ENCODE measurements around the gene NOP10.

NOP10 gene

GRCh38 chr15:34331809-34332208 is 11.1 kb downstream of the NOP10 start:
- DNase-seq (ENCODE audit: low read depth) = no peak

GRCh38 chr15:34330279-34330678 is 12.7 kb downstream of the NOP10 start:
- no peak for DNase-seq (ENCODE audit: low read depth)

GRCh38 chr15:34329006-34329405 is 13.9 kb downstream of the NOP10 start:
- no peak for DNase-seq (ENCODE audit: low read depth)

GRCh38 chr15:34327906-34328305 is 15.0 kb downstream of the NOP10 start:
- no peak for DNase-seq (ENCODE audit: low read depth)

GRCh38 chr15:34325368-34325767 is 17.6 kb downstream of the NOP10 start:
- no peak for DNase-seq (ENCODE audit: low read depth)

- DNase-seq (ENCODE audit: low read depth) = no peak
Measured at GRCh38 chr15:34324933-34325332, 18.0 kb downstream of the NOP10 start.

GRCh38 chr15:34323217-34323616 is 19.7 kb downstream of the NOP10 start:
- no peak for DNase-seq (ENCODE audit: low read depth)

- DNase-seq (ENCODE audit: low read depth) = no peak
Measured at GRCh38 chr15:34318277-34319079, 24.5 kb downstream of the NOP10 start.

- DNase-seq (ENCODE audit: low read depth) = no peak
Measured at GRCh38 chr15:34314491-34315490, 28.1 kb downstream of the NOP10 start.

GRCh38 chr15:34311563-34311962 is 31.4 kb downstream of the NOP10 start:
- DNase-seq (ENCODE audit: low read depth) = no peak

GRCh38 chr15:34304613-34305012 is 38.3 kb downstream of the NOP10 start:
- no peak for DNase-seq (ENCODE audit: low read depth)

GRCh38 chr15:34301058-34301457 is 41.9 kb downstream of the NOP10 start:
- no peak for DNase-seq (ENCODE audit: low read depth)

- no peak for DNase-seq (ENCODE audit: low read depth)
Measured at GRCh38 chr15:34297059-34297458, 45.9 kb downstream of the NOP10 start.

- no peak for DNase-seq (ENCODE audit: low read depth)
Measured at GRCh38 chr15:34292621-34293020, 50.3 kb downstream of the NOP10 start.

All from T follicular helper cell (primary cell).